ES-I3 (cell line): ENCODE measurements around the gene BAZ1B.
"Not testable (repeated sequence)": the region's sequence is repeated elsewhere in the genome, so short reads cannot be mapped to it uniquely, and the experiment has no call there.

Source experiments
- H3K36me3 ChIP-seq: 2 replicates; pipeline ENCODE4 v1.6.1; 2013; ENCODE audit warnings: mild to moderate bottlenecking, low read length, control low read depth, moderate library complexity; ENCODE audit not compliant: insufficient read depth
- H3K4me1 ChIP-seq: 2 replicates; pipeline ENCODE4 v1.6.1; 2013; ENCODE audit warnings: mild to moderate bottlenecking, control low read depth, low read length; ENCODE audit not compliant: insufficient read depth
- H3K9ac ChIP-seq: 2 replicates; pipeline ENCODE4 v1.6.1; 2013; ENCODE audit warnings: low read depth, mild to moderate bottlenecking, low read length, moderate library complexity
- H3K9me3 ChIP-seq: 2 replicates; pipeline ENCODE4 v1.6.1; 2013; ENCODE audit warnings: mild to moderate bottlenecking, low read length, moderate library complexity; ENCODE audit not compliant: control insufficient read depth, insufficient read depth

Gene BAZ1B

DNA sequence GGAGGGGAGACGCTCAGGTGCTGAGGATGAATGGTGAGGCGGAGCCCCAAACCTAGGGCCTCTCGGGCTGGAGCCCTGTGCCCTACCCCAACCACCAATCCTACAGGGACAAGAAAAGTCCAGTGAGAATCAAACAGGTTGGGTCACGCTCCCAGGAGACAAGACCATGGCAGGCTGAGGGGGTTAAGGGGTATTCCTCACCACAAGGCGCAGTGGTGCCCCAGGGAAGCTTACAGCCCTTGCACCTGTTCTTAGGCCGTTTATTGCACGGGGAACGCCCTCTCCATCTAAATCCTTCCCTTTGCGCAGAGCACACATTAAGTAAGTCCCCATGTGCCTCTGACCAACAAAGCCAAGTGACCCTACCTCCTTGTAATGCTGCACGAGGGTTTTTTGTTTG is 85.0 kb downstream of the BAZ1B start:
- H3K9me3 ChIP-seq = no peaks in the 10 kb centered on the region
- H3K36me3 ChIP-seq = peaks cover 6% of the 10 kb centered on the region
- 0 out of 2 replicates have a peak, but pooled peaks cover 5% of the 10 kb centered on the region for H3K4me1 ChIP-seq
- no peak overlapping the region for H3K9ac ChIP-seq

- Histone ChIP-seq H3K9me3 (no peaks in the 10 kb centered on the region), H3K9ac (no peak overlapping the region), H3K36me3 (peaks cover 3% of the 10 kb centered on the region; the same call in 1 of the 2 replicates), H3K4me1 (0 out of 2 replicates have a peak, but pooled peaks cover 5% of the 10 kb centered on the region)
Measured at GRCh38 chr7:73436031-73436929, 85.8 kb downstream of the BAZ1B start.

GRCh38 chr7:73435471-73436009 is 86.6 kb downstream of the BAZ1B start:
- no peaks in the 10 kb centered on the region for H3K9me3 ChIP-seq
- H3K4me1 ChIP-seq = 0 out of 2 replicates have a peak, but pooled peaks cover 5% of the 10 kb centered on the region
- no peak overlapping the region for H3K9ac ChIP-seq

DNA sequence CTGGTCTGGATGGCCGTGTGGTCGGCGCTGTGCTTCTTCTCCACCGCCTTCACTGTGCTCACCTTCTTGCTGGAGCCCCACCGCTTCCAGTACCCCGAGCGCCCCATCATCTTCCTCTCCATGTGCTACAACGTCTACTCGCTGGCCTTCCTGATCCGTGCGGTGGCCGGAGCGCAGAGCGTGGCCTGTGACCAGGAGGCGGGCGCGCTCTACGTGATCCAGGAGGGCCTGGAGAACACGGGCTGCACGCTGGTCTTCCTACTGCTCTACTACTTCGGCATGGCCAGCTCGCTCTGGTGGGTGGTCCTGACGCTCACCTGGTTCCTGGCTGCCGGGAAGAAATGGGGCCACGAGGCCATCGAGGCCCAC is 87.4 kb downstream of the BAZ1B start:
- Histone ChIP-seq H3K4me1 (0 out of 2 replicates have a peak, but pooled peaks cover 5% of the 10 kb centered on the region), H3K36me3 (no peaks in the 10 kb centered on the region; the same call in 1 of the 2 replicates), H3K9me3 (no peaks in the 10 kb centered on the region), H3K9ac (no peak overlapping the region)

More at GRCh38 chr7:73435471-73436009, 86.6 kb downstream of the BAZ1B start:
- H3K36me3 ChIP-seq = no peaks in the 10 kb centered on the region; the same call in 1 of the 2 replicates

GRCh38 chr7:73433924-73434700 is 88.0 kb downstream of the BAZ1B start:
- Histone ChIP-seq H3K9me3 (no peaks in the 10 kb centered on the region), H3K9ac (peak overlapping the region; percentile 70), H3K36me3 (no peaks in the 10 kb centered on the region), H3K4me1 (peaks cover 6% of the 10 kb centered on the region; the same call in 1 of the 2 replicates)

DNA sequence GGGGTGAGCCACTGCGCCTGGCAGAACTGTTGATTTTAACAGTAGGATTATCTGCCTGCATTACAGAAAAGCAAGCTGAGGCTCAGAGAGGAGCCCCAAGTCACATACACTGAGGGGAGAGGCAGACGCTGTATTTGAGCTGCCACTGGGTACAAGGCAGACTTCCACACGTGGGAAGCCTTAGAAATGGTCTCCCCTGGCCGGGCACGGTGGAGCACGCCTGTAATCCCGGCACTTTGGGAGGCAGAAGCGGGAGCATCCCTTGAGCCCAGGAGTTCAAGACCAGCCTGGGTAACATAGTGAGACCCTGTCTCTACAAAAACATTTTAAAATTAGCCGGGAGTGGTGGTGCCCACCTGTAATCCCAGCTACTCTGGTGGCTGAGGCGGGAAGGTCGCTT is 89.4 kb downstream of the BAZ1B start:
- no peaks in the 10 kb centered on the region for H3K9me3 ChIP-seq
- no peak overlapping the region for H3K9ac ChIP-seq
- H3K36me3 ChIP-seq = no peaks in the 10 kb centered on the region
- peaks cover 12% of the 10 kb centered on the region; the same call in 1 of the 2 replicates for H3K4me1 ChIP-seq

- Histone ChIP-seq H3K9ac (no peak overlapping the region; the same call in 1 of the 2 replicates), H3K36me3 (no peaks in the 10 kb centered on the region)
Measured at GRCh38 chr7:73431041-73431835, 90.9 kb downstream of the BAZ1B start.

DNA sequence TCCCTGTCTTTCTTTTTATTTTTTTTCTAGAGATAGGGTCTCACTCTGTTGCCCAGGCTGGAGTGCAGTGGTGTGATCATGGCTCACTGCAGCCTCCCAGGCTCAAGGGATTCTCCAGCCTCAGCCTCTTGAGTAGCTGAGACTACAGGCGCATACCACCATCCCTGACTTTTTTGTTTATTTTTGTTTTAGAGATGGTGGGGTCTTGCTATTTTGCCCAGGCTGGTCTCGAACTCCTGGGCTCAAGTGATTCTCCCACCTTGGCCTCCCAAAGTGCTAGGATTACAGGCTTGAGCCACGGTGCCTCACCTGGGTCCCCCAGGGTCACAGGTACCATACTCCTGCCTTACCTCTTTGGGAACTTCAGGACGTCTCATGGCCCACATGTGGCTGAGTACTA is 91.6 kb downstream of the BAZ1B start:
- not testable (repeated sequence) for H3K9ac ChIP-seq, H3K36me3 ChIP-seq, H3K9me3 ChIP-seq, H3K4me1 ChIP-seq

More at GRCh38 chr7:73431041-73431835, 90.9 kb downstream of the BAZ1B start:
- peaks cover 8% of the 10 kb centered on the region; the same call in 1 of the 2 replicates for H3K4me1 ChIP-seq
- no peaks in the 10 kb centered on the region for H3K9me3 ChIP-seq

DNA sequence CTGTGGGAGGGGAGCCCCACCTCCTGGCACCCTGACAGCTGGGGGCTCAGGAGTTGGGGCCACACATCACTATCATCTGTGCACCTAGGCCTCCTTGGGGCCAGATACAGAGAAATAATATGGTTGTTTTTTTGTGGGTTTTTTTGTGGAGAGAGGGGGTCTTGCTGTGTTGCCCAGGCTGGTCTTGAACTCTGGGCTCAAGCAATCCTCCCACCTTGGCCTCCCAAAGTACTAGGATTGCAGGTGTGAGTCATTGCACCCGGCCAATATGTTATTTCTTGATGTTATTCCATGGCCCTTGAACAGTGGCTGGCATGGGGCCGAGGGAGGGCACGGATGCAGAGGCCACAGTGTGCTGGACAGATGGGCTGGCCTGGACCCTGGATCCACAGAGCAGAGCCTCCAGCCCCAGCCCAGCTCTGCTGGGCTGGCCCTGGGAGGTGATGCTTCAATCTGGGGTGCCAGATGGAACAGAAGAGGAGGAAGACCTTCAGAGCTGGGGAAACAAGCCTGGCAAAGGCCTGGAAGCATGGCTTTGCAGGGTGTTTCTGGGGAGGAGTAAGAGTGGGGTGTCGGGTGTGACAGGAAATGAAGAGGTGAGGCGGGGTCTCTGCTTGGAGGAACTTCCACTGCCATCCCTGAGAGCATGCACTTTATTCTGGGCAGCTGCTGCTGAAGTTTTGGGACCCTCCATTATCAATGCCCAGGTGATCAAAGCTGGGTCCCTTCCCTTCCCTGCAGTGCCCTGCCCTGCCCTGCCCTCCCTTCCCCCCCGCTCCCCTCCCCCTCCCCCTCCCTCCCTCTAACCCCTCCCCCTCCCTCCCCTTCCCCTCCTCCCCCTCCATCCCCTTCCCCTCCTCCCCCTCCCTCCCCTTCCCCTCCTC is 92.2 kb downstream of the BAZ1B start:
- H3K36me3 ChIP-seq = no peaks in the 10 kb centered on the region
- peaks cover 8% of the 10 kb centered on the region; the same call in 1 of the 2 replicates for H3K4me1 ChIP-seq
- H3K9me3 ChIP-seq = no peaks in the 10 kb centered on the region
- no peak overlapping the region for H3K9ac ChIP-seq

DNA sequence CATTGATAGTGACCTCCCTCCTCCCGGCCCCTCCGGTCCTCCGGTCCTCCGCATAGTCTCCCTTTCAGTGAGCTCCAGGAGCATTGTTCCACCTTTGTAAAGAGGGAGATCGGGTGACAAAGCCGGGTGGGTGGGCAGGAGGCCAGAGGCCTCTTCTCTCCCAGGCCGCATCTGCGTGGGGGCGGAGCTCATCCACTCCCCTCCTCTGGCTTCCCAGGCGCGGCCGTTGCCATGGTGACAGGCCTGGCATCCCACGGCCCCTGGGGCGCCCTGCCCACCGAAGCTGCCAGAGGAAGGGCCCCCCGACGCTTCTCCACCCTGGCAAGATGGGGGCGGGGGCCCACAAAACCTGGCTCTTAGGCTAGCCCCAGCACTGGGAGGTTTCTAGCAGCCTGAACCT is 92.9 kb downstream of the BAZ1B start:
- H3K9ac ChIP-seq = no peak overlapping the region; the same call in 1 of the 2 replicates
- no peaks in the 10 kb centered on the region for H3K9me3 ChIP-seq
- H3K4me1 ChIP-seq = peaks cover 8% of the 10 kb centered on the region; the same call in 1 of the 2 replicates

DNA sequence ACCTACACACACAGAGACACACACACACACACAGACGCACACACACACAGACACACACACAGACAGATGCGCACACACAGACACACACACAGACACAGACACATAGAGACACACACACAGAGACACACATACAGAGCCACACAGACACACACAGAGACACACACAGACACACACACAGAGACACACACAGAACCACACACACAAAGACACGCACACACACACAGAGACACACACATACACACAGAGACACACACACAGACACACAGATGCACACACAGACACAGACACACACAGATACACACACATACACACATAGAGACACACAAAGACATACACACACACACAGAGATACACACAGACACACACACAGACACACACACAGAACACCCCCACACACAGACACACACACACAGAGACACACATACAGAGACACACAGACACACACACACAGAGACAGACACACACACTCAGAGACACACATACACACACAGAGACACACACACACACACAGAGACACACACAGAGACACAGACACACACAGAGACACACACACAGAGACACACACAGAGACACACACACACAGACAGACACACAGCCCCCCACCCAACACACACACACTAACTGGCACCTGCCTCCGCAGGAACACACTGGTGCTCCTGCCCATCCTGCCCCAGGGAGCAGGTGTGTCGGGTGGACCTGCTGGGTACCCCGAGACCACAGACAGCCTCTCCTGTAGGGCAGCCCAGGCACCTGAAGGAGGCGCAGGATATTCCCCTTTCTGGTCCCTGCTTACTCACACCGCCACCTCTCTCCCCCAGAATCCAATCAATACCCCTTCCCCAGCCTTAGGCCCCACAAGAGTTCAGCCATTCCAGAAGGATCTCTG is 93.9 kb downstream of the BAZ1B start:
- Histone ChIP-seq H3K4me1 (peaks cover 8% of the 10 kb centered on the region; the same call in 1 of the 2 replicates), H3K36me3 (no peaks in the 10 kb centered on the region), H3K9ac (no peak overlapping the region), H3K9me3 (no peaks in the 10 kb centered on the region)

More for the DNA sequence above, 92.9 kb downstream of the BAZ1B start:
- no peaks in the 10 kb centered on the region for H3K36me3 ChIP-seq

DNA sequence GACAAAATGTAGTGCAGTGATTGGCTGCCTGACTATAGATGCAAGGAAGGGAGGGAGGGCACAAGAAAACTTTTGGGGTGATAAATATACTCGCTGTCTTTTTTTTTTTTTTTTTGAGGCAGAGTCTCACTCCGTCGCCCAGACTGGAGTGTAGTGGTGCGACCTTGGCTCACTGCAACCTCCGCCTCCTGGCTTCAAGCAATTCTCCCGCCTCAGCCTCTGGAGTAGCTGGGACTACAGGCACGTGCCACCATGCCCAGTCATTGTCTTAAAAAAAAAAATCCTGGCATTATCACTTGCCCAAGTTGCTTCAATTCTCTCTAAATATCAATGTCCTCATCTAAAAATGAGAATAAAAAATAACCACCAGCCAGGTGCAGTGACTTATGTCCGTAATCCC is 96.1 kb downstream of the BAZ1B start:
- H3K36me3 ChIP-seq = no peaks in the 10 kb centered on the region
- H3K4me1 ChIP-seq = peaks cover 8% of the 10 kb centered on the region; the same call in 1 of the 2 replicates
- H3K9ac ChIP-seq = no peak overlapping the region
- no peaks in the 10 kb centered on the region for H3K9me3 ChIP-seq
